WTC11 (cell line): Measurements from ENCODE around the gene SMIM10.

Source experiments
- CTCF ChIP-seq: fragments of 200-600 bp; IDR thresholded peaks from 2 replicates; pipeline ENCODE4 v1.8.0; 2022; ENCODE audit warnings: antibody characterized with exemption
- E2F1 ChIP-seq: sonication (generic); formaldehyde crosslinking; IDR thresholded peaks from 2 replicates; pipeline ENCODE4 v1.8.0; 2022; ENCODE audit warnings: mild to moderate bottlenecking, missing genetic modification reagents
- FOXP1 ChIP-seq: sonication (generic); formaldehyde crosslinking; IDR thresholded peaks from 2 replicates; pipeline ENCODE4 v1.8.0; 2022; ENCODE audit warnings: missing genetic modification reagents, mild to moderate bottlenecking, moderate library complexity, borderline replicate concordance
- NFYB ChIP-seq: sonication (generic); formaldehyde crosslinking; conservative IDR thresholded peaks from 2 replicates; pipeline ENCODE4 v1.8.0; 2022; ENCODE audit warnings: low read depth, missing genetic modification reagents

- TF ChIP-seq CTCF (no peak), FOXP1 (CRISPR knock-in tag) (no peak), NFYB (CRISPR knock-in tag) (no peak), E2F1 (CRISPR knock-in tag) (no peak)
Measured at GRCh38 chrX:134981910-134982309, 8.9 kb upstream of the SMIM10 start.
